HUES64 (cell line): ENCODE data around the gene INF2.

Experiments
- H3K27ac ChIP-seq: 2 replicates; pipeline ENCODE4 v1.7.0; 2013; ENCODE audit warnings: low read depth, low read length, inconsistent platforms
- H3K27me3 ChIP-seq: 2 replicates; pipeline ENCODE4 v1.6.1; 2013; ENCODE audit warnings: mild to moderate bottlenecking, low read length; ENCODE audit not compliant: insufficient read depth
- H3K36me3 ChIP-seq: 2 replicates; pipeline ENCODE4 v1.6.1; 2013; ENCODE audit warnings: mild to moderate bottlenecking, low read length; ENCODE audit not compliant: insufficient read depth
- H3K4me1 ChIP-seq: 2 replicates; pipeline ENCODE4 v1.6.1; 2013; ENCODE audit warnings: mild to moderate bottlenecking, low read length, moderate library complexity; ENCODE audit not compliant: insufficient read depth
- H3K4me3 ChIP-seq: 2 replicates; pipeline ENCODE4 v1.5.1; 2013; ENCODE audit warnings: mild to moderate bottlenecking, low read length, moderate library complexity
- H3K9ac ChIP-seq: 2 replicates; pipeline ENCODE4 v1.6.1; 2013; ENCODE audit warnings: mild to moderate bottlenecking, low read depth, low read length
- H3K9me3 ChIP-seq: 2 replicates; pipeline ENCODE4 v1.6.1; 2013; ENCODE audit warnings: low read depth, low read length; ENCODE audit not compliant: insufficient read depth
- WGBS: fragments of 150-250, 120-280 bp; methylation state at CpG from one replicate; pipeline ENCODE4 v1.1.7; 2013; ENCODE audit warnings: missing lambda C conversion rate; 5-methylcytosine and 5-hydroxymethylcytosine counted together

Gene INF2

GRCh38 chr14:104741803-104742251, 52.4 kb downstream of the INF2 start:
- Histone ChIP-seq H3K9ac (no peak overlapping the region), H3K9me3 (no peaks in the 10 kb centered on the region), H3K4me1 (no peaks in the 10 kb centered on the region), H3K36me3 (peaks cover 4% of the 10 kb centered on the region; the same call in 1 of the 2 replicates), H3K4me3 (no peak overlapping the region), H3K27ac (no peak overlapping the region), H3K27me3 (no peaks in the 10 kb centered on the region)
- 91% methylated on average over 23 of the region's 23 CpGs for WGBS

- peaks cover 4% of the 10 kb centered on the region; the same call in 1 of the 2 replicates for H3K36me3 ChIP-seq
- 93% methylated on average over 32 of the region's 32 CpGs for WGBS
- no peak overlapping the region for H3K27ac ChIP-seq
Observed at GRCh38 chr14:104742586-104743455, 53.4 kb downstream of the INF2 start.

DNA sequence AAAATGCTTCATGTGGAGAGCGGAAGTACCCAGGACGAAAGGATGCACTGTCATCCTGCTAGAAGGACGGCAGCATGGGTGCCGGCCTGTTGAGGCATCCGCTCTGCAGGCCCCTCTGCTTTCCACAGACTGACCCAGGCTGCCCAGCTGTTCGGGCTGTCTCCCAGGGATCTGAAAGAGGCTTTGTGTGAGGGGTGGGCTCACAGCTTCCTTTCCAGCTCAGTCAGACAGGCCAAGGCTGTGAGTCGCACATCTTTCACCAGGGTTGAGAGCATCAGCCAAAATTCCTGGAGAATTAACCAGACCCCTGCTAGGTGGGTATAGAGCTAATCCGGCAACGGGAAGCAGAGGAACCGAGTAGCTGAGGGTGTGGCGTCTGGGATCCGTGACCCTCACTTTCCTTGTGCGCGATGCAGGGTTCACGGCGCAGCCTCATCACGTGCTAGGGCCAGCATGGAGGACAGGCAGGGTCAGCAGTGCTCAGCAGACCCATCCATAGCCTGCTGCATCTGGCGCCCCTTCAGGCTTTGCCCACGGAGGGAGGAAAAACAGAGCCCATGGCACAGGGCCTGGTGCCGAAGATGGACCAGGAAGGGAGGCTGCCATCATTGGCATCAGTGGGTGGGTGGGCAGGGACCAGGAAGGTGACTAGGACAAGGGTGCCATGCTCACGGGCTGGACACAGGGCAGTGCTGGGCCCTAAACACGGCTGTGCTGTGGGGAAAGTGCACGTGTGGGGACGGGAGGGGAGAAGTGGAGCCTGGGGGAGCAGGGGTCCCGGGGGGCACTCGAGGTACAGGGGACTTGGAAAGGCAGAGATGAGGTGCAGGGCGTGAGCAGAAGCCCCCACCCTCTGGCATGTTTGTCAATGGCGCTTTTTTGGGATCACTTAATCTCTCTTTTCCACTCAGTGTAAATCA, 54.3 kb downstream of the INF2 start:
- 87% methylated on average over 28 of the region's 28 CpGs for WGBS
- H3K27me3 ChIP-seq, result no peaks in the 10 kb centered on the region
- H3K4me3 ChIP-seq, result no peak overlapping the region
- H3K27ac ChIP-seq, result no peak overlapping the region
- peaks cover 4% of the 10 kb centered on the region; the same call in 1 of the 2 replicates for H3K36me3 ChIP-seq
- H3K9me3 ChIP-seq, result no peaks in the 10 kb centered on the region
- H3K4me1 ChIP-seq, result no peaks in the 10 kb centered on the region
- H3K9ac ChIP-seq, result no peak overlapping the region

More at GRCh38 chr14:104742586-104743455, 53.4 kb downstream of the INF2 start:
- Histone ChIP-seq H3K4me3 (no peak overlapping the region), H3K9ac (no peak overlapping the region), H3K4me1 (no peaks in the 10 kb centered on the region), H3K27me3 (no peaks in the 10 kb centered on the region), H3K9me3 (no peaks in the 10 kb centered on the region)

DNA sequence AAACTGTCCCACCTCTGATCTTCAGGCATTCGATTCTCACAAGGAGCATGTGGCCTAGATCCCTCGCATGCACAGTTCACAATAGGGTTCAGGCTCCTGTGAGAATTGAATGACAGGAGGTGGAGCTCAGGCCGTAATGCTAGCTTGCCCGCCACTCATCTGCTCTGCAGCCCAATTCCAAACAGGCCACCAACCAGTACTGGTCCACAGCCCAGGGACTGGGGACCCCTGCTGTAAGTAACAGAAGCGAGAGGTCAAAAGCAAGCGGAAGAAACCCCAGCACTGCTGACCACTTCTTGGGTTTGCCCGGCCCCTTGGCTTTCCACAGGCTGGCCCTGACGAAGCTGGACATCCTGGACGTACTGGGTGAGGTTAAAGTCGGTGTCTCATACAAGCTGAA, 55.1 kb downstream of the INF2 start:
- Histone ChIP-seq H3K27me3 (no peaks in the 10 kb centered on the region), H3K27ac (no peak overlapping the region), H3K4me1 (no peaks in the 10 kb centered on the region; the same call in 1 of the 2 replicates), H3K9me3 (peaks cover 4% of the 10 kb centered on the region; the same call in 1 of the 2 replicates), H3K4me3 (no peak overlapping the region), H3K36me3 (peaks cover 4% of the 10 kb centered on the region; the same call in 1 of the 2 replicates), H3K9ac (no peak overlapping the region)
- 92% methylated on average over 10 of the region's 10 CpGs for WGBS

GRCh38 chr14:104745431-104745830, 56.0 kb downstream of the INF2 start:
- Histone ChIP-seq H3K36me3 (no peaks in the 10 kb centered on the region), H3K9me3 (peaks cover 12% of the 10 kb centered on the region; the same call in 1 of the 2 replicates), H3K27me3 (no peaks in the 10 kb centered on the region), H3K4me1 (no peaks in the 10 kb centered on the region; the same call in 1 of the 2 replicates), H3K4me3 (no peak overlapping the region), H3K9ac (no peak overlapping the region), H3K27ac (no peak overlapping the region)
- 94% methylated on average over 9 of the region's 9 CpGs for whole genome bisulfite sequencing

DNA sequence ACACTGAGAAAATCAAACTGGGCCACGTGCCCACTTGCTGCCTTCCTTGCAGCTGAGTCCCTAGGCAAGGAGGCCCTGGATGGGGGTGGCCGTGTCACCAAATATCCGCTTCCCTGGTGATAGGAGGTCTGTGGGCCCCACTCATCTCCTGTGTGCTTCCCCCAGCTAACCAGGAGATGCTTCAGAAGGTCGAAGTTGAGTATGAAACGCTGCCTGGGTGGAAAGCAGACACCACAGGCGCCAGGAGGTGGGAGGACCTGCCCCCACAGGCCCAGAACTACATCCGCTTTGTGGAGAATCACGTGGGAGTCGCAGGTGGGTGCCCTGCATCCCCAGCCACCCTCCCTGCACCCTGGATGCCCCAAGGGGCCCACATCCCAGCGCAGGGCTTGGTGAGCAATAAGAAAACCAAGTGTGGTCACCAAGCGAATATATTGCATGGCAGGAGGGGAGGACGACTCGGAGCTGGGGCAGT, 56.7 kb downstream of the INF2 start:
- WGBS, result 92% methylated on average over 13 of the region's 13 CpGs
- Histone ChIP-seq H3K27me3 (no peaks in the 10 kb centered on the region), H3K4me3 (no peak overlapping the region), H3K27ac (no peak overlapping the region), H3K4me1 (no peaks in the 10 kb centered on the region; the same call in 1 of the 2 replicates), H3K9ac (no peak overlapping the region), H3K36me3 (no peaks in the 10 kb centered on the region), H3K9me3 (peaks cover 12% of the 10 kb centered on the region; the same call in 1 of the 2 replicates)

DNA sequence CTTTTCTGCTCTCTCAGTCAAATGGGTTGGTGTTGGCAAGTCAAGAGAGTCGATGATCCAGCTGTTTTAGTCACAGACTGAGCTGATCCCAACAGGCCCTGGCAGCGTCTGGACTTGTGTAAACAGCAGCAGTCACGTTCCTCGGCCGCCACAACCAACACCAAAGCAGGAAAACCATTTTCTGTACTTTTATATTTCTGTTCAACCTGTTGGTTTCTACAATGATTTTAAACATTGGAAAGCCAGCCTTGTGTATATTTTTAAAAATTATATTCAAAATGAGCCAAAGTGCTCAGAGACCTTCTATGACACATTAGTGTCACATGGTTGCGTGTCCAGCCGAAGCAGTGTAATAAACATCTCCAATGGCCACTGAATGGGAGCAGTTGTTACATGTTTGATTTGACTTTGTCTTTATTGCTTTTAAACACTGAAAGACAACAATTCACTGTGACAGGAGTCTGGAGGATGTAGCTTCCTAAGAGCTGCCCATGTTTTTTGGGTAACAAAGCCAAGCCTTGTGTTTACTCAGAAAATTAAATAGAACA, 57.6 kb downstream of the INF2 start:
- no peak overlapping the region for H3K27ac ChIP-seq
- H3K27me3 ChIP-seq, result no peaks in the 10 kb centered on the region
- no peaks in the 10 kb centered on the region for H3K36me3 ChIP-seq
- no peak overlapping the region for H3K4me3 ChIP-seq
- no peaks in the 10 kb centered on the region; the same call in 1 of the 2 replicates for H3K4me1 ChIP-seq
- no peak overlapping the region for H3K9ac ChIP-seq
- H3K9me3 ChIP-seq, result peaks cover 15% of the 10 kb centered on the region
- 88% methylated on average over 7 of the region's 7 CpGs for WGBS

DNA sequence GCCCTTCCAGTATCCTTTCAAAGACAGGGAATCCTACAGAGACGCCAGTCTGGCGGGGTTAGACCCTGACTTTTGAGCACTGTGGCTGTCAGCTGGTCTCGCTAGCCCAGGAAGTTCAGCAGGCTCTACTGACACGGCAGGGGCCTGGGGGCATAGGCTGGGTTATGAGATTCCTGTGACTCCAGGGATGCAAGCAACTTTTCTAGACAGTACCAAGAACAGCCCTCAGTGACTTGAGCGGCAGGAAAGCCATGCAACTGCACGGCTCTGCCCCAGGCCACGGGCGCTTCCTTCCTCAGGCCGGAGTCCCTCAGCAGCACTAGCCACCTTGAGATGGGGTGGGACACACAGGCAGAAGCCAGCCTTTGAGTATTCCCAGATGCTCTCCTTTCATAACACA, 58.5 kb downstream of the INF2 start:
- H3K27ac ChIP-seq, result no peak overlapping the region
- 85% methylated on average over 9 of the region's 9 CpGs for WGBS
- no peaks in the 10 kb centered on the region for H3K27me3 ChIP-seq
- H3K36me3 ChIP-seq, result no peaks in the 10 kb centered on the region
- no peak overlapping the region for H3K4me3 ChIP-seq
- H3K9me3 ChIP-seq, result peaks cover 17% of the 10 kb centered on the region
- H3K9ac ChIP-seq, result no peak overlapping the region
- H3K4me1 ChIP-seq, result no peaks in the 10 kb centered on the region; the same call in 1 of the 2 replicates

- H3K4me1 ChIP-seq, result peaks cover 3% of the 10 kb centered on the region; the same call in 1 of the 2 replicates
- no peak overlapping the region for H3K9ac ChIP-seq
- no peaks in the 10 kb centered on the region for H3K27me3 ChIP-seq
- H3K36me3 ChIP-seq, result no peaks in the 10 kb centered on the region
- H3K9me3 ChIP-seq, result peaks cover 17% of the 10 kb centered on the region
- 56% methylated on average over 11 of the region's 11 CpGs for WGBS
- H3K4me3 ChIP-seq, result no peak overlapping the region
- no peak overlapping the region for H3K27ac ChIP-seq
Observed at GRCh38 chr14:104749111-104749649, 59.8 kb downstream of the INF2 start.

GRCh38 chr14:104750056-104750752, 60.8 kb downstream of the INF2 start:
- Histone ChIP-seq H3K9ac (no peak overlapping the region), H3K4me3 (no peak overlapping the region), H3K4me1 (peaks cover 5% of the 10 kb centered on the region; the same call in 1 of the 2 replicates), H3K36me3 (peaks cover 2% of the 10 kb centered on the region), H3K27ac (no peak overlapping the region), H3K9me3 (peaks cover 17% of the 10 kb centered on the region), H3K27me3 (no peaks in the 10 kb centered on the region)
- WGBS, result 89% methylated on average over 12 of the region's 12 CpGs
